Measurements from ENCODE around the gene TOX2.

- TF ChIP-seq ATF3 (IDR thresholded peaks at IDR 0.05; ENCODE audit: insufficient read depth, low read depth, low read length) (no peak), CTCF (IDR thresholded peaks at IDR 0.05; ENCODE audit: control extremely low read depth in 1 of 3, insufficient read depth in 1 of 3, low read depth in 1 of 3, low read length in 3 of 3) (no peak), POLR2AphosphoS5 (IDR thresholded peaks at IDR 0.05; ENCODE audit: low read depth, low read length) (no peak), EZH2 (IDR thresholded peaks at IDR 0.05; ENCODE audit: low read depth, low read length, severe bottlenecking) (no peak), TAF1 (IDR thresholded peaks at IDR 0.05; ENCODE audit: low read depth, low read length) (no peak), TEAD4 (IDR thresholded peaks at IDR 0.05; ENCODE audit: low read depth, low read length) (no peak)
Observed at GRCh38 chr20:44027343-44028002, 112.8 kb downstream of the TOX2 start.

Data from H1 (cell line).